Measurements from ENCODE around the gene INSC. TPM values are rescaled to one million over a fixed set of nuclear protein-coding genes. Genes with fewer than 3 reads are reported as not detected.

The INSC gene
- total RNA-seq, 1 experiment from 2014 or later: 0.17 TPM

- TF ChIP-seq POLR2AphosphoS5 (IDR thresholded peaks at IDR 0.05; ENCODE audit: low read depth, low read length): no peak
- TF ChIP-seq YY1 (IDR thresholded peaks at IDR 0.05; ENCODE audit: extremely low read depth, insufficient replicate concordance, low read depth, low read length): no peak
- TF ChIP-seq POLR2A (IDR thresholded peaks at IDR 0.05; ENCODE audit: borderline replicate concordance, extremely low read depth, insufficient read depth, insufficient read length): no peak
- TF ChIP-seq SIN3A (IDR thresholded peaks at IDR 0.05; ENCODE audit: low read depth): no peak
- no peak for TF ChIP-seq JUND (IDR thresholded peaks at IDR 0.05)
- no peak for TF ChIP-seq MAX (IDR thresholded peaks at IDR 0.05)
- no peak for TF ChIP-seq SRF (IDR thresholded peaks at IDR 0.05; ENCODE audit: low read depth)
- no peak for TF ChIP-seq RAD21 (IDR thresholded peaks at IDR 0.05; ENCODE audit: low read depth)
- no peak for TF ChIP-seq ZFX (IDR thresholded peaks at IDR 0.05)
Observed at GRCh38 chr11:15248749-15249148, 134.0 kb downstream of the INSC start (continued).

- Histone ChIP-seq H4K20me1 (ENCODE audit: insufficient read depth) (no peaks in the 10 kb centered on the region), H3K4me1 (ENCODE audit: control insufficient read depth in 1 of 2, insufficient read depth in 2 of 2, low read length in 2 of 2) (peaks cover 3 to 8% of the 10 kb centered on the region in 2 experiments; a peak in 3 of 4 replicates), H3K79me2 (ENCODE audit: insufficient read depth, low read length) (no peaks in the 10 kb centered on the region), H3K9me2 (ENCODE audit: insufficient read depth) (0 out of 2 replicates have a peak, but pooled peaks cover 3% of the 10 kb centered on the region), H3K9ac (ENCODE audit: low read length) (no peak overlapping the region), H3K27ac (ENCODE audit: low read depth, low read length) (no peak overlapping the region), H3K4me2 (ENCODE audit: low read length) (peak overlapping the region; percentile 40; the same call in 1 of the 2 replicates), H2AFZ (ENCODE audit: low read depth, low read length, poor library complexity, severe bottlenecking) (no peak overlapping the region), H3K27me3 (ENCODE audit: insufficient read depth, low read length) (no peaks in the 10 kb centered on the region), H3K36me3 (ENCODE audit: control insufficient read depth in 1 of 2, insufficient read depth in 2 of 2, low read length in 2 of 2) (no peaks in the 10 kb centered on the region), H3K9me3 (ENCODE audit: control insufficient read depth in 1 of 2, insufficient read depth in 1 of 2, low read depth in 1 of 2, low read length in 2 of 2) (no peaks in the 10 kb centered on the region), H3K4me3 (replicated peaks in 1 of 2; ENCODE audit: low read depth in 1 of 2, low read length in 2 of 2) (no peak overlapping the region)
- intact Hi-C loops (cut with micrococcal nuclease): loop anchor here (1.0 kb wide), 1 partner anchor 350 kb away; no protein-coding TSS in a partner anchor
- BruUV-seq (replicated peaks): no TSS peak
- CTCF ChIA-PET: interaction anchor here (0.8 to 2.4 kb wide), 6 partner anchors 19 to 1355 kb away, joined by 3 to 13 read pairs (median 3); no protein-coding TSS in a partner anchor
- ATAC-seq (peak; percentile 97), DNase-seq (ENCODE audit: low read depth, low spot score) (peak; percentile 51)
- no peak for TF ChIP-seq ATF3 (IDR thresholded peaks at IDR 0.05)
- no peak for TF ChIP-seq MAX (IDR thresholded peaks at IDR 0.05)
- no peak for TF ChIP-seq POLR2A (IDR thresholded peaks at IDR 0.05; ENCODE audit: borderline replicate concordance, extremely low read depth, insufficient read depth, insufficient read length)
- peak; percentile 40 for TF ChIP-seq ELF1 (IDR thresholded peaks at IDR 0.05; ENCODE audit: borderline replicate concordance, low read depth)
- TF ChIP-seq CTCF (IDR thresholded peaks at IDR 0.05 in 2 of 3, conservative IDR thresholded peaks at IDR 0.05 in 1 of 3; ENCODE audit: borderline replicate concordance in 1 of 3, insufficient read depth in 1 of 3, low read depth in 2 of 3, low read length in 2 of 3): peak; percentile 36 to 43 (median 42); a peak in 5 of 6 replicates
- no peak for TF ChIP-seq EZH2 (IDR thresholded peaks at IDR 0.05)
- no peak for TF ChIP-seq EZH2phosphoT487 (IDR thresholded peaks at IDR 0.05; ENCODE audit: borderline replicate concordance)
- TF ChIP-seq RAD21 (IDR thresholded peaks at IDR 0.05; ENCODE audit: low read depth): peak; percentile 51
- no peak for TF ChIP-seq ZNF274 (IDR thresholded peaks at IDR 0.05; ENCODE audit: low read depth, low read length)
- no peak for TF ChIP-seq JUND (IDR thresholded peaks at IDR 0.05)
- peak; percentile 56; the same call in 1 of the 2 replicates for TF ChIP-seq CEBPB (IDR thresholded peaks at IDR 0.05; ENCODE audit: low read depth)
- TF ChIP-seq POLR2AphosphoS5 (IDR thresholded peaks at IDR 0.05; ENCODE audit: low read depth, low read length): no peak
- no peak for TF ChIP-seq YY1 (IDR thresholded peaks at IDR 0.05; ENCODE audit: extremely low read depth, insufficient replicate concordance, low read depth, low read length)
- TF ChIP-seq SIN3A (IDR thresholded peaks at IDR 0.05; ENCODE audit: low read depth): no peak
- RAD21 ChIA-PET (ENCODE audit: low non-redundant PET in 1 of 2, low total read pairs in 2 of 2, uncharacterized antibody in 2 of 2, unreplicated experiment in 2 of 2): no interaction called here
- POLR2A ChIA-PET: no interaction called here
Observed at GRCh38 chr11:15258433-15259165, 143.9 kb downstream of the INSC start.

All from HCT116 (cell line).